HG02623 (cell line): ENCODE measurements around the gene CD247.

ENCODE experiments used
- ATAC-seq: cut with Tn5 transposase; IDR thresholded peaks from one replicate; pipeline ENCODE4 v1.9.1; 2021; ENCODE audit warnings: moderate library complexity; ENCODE audit not compliant: unreplicated experiment

The CD247 gene

GRCh38 chr1:167542109-167543032 lies 24.0 kb upstream of the CD247 start:
- ATAC-seq: no peak

DNA sequence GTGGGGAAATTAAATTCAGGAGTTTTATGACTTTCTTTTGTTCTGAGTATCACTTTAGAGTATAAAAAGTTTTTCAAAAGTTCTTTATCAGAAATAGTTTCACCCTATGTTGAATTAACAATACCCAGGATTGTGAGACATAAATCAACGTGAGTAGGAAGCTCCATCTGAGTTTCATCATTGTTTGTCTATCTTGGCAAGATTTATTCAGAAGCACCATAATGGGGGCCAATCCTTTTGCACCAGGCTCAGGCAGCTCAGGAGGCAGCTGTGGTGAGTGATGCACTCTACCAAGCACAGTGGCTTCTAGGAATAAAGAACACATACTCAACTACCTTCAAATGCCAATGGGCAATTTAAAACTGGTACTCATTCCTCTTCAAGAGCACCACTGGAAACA lies 23.3 kb upstream of the CD247 start:
- ATAC-seq: no peak

DNA sequence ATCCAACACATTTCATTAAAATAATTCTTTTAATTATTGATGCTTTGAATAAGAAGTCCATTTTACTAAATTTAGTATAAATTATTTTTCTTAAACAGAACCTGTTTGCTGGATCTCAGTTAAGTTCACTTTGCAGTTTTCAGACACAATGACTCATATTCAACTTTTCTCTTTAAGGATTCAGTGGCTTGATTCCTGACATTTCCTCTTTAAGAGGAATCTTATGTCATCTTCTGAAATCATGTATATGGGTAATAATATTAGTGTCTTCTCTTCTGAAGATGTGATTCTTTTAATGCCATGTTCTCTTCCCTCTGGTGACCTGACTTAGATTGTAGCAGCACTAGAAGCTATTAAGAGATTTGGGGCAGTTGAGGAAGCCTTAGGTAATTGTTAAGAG lies 22.7 kb upstream of the CD247 start:
- ATAC-seq: no peak

DNA sequence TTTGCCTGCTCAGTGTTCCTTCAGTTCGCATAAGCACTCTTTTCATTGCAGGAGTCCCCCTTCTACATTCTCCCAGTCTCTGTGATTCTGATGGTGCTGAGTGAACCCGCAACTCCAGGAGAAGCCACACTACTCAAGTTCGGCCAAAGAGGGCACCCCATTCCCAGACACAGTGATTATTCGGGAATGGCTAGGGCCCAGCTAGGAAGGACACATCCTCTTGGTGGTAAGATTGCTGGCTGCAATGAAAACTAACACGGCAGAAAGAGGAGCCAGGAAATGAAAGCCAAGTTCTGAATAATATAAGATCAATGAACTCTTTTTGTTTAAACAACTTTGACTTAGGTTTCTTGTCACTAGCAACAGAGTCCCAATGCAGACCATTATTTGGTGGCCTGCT lies 20.3 kb upstream of the CD247 start:
- ATAC-seq: no peak

- ATAC-seq: peak; percentile 66
Measured at GRCh38 chr1:167533851-167534300, 15.5 kb upstream of the CD247 start.

DNA sequence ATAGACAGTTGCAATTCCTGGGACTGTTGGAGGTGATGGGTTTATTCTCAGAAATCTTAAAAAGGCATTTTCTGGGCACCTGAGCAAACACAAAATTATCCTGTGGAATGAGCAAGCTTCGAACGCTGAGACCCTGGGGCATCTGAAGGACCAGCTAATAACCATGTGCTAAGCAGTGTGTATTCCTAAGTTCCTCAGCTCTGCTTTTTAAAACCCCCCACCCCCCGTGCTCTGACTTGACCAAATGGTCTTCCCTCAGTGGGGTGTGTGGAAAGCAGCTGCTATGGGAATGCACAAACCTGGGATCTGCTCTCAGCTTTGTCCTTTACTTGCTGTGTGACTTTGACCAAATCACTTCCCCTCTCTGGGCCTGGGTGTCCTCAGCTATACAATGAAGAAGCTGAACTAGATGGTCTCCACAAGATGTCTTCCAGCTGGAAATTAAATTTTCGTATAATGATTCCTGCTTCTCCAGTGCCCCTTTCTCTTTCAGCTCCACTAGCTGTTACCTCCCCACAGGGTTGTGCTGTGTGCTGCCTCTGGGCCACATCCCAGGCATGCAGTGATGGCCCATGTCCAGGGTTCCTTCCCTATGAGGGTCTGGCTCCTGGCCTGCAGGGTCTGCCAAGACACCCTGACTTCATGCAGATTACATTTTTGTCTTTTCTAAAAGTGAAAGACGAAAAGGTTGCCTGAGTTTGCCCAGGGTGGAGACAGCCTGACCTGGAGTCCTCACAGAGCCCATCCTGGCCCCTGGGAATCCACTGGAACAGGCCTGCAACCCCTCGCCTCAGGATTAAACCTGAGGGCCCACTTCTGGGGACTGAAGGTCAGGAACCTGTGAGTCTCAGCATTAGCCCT lies 14.9 kb upstream of the CD247 start:
- ATAC-seq: no peak

DNA sequence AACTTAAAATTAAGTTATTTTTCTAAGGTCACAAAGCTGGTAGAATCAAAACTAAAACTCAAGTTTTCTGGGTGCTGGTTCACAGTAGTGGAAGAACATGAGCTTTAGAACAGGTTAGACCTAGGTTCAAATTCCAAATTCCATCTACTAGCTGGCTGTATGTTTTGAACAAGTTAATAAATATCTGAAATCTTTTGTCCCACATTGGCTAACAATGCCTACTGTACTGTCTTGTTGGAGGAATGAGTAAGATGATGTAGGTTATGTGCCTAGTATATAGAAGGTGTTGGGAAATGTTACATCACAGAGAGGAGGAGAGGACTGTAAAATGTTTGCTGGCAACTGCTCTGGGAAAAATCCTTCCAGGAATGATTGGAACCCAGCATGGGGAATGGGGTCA lies 14.0 kb upstream of the CD247 start:
- ATAC-seq: no peak

- no peak for ATAC-seq
Measured at GRCh38 chr1:167529829-167530474, 11.6 kb upstream of the CD247 start.

GRCh38 chr1:167528057-167528728 lies 9.9 kb upstream of the CD247 start:
- no peak for ATAC-seq

DNA sequence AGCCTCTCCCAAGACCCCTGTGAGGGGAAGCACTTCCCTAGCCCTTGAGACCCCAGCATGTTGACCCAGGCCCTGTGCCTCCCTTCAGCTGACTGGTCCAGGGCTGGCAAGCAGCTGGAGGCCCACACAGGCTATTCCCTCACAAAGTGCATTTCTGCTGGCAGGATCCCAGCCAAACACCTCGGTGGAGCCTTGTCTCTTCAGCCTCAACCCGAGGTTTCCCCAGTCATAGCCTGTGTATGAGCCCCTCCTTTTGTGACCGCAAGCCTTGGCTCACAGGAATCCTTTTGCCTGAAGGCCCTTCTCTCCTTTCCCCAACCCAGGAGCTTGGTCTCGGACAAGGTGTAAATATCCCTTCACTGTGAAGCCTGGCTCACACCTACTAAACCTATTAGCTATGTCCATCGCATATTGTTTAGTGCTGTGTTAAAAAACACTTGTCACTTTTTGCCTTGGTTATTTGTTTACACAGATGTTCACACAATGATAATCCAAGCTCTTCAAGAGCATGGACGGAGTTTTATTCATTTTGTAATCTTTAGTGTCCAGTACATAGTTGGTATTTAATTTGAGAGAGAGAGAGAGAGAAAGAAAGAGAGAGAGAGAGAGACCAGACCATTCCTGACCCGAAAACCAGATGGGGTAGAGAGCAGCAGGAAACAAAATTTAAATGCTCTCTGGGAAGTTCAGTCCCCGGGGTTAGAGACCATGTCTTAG lies 8.5 kb upstream of the CD247 start:
- no peak for ATAC-seq

GRCh38 chr1:167524651-167525050 lies 6.3 kb upstream of the CD247 start:
- no peak for ATAC-seq

DNA sequence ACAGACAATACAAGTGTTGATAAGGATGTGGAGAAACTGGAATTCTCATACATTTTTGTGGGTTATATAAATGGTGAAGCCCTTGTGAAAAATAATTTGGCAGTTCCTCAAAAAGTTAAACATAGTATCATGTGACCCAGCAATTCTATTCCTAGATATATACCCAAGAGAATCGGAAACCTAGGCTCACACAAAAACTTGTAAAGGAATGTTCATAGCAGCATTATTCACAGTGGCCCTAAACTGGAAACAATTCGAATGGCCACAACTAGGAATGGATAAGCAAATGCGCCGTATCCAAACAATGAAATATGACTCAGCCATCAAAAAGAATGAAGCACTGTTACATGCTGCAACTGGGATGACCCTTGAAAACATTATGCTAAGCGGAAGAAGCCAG lies 3.9 kb upstream of the CD247 start:
- no peak for ATAC-seq

GRCh38 chr1:167520711-167521206 lies 2.4 kb upstream of the CD247 start:
- ATAC-seq: no peak

- ATAC-seq: no peak
Measured at GRCh38 chr1:167517535-167518330, 596 bp downstream of the CD247 start.

- ATAC-seq: no peak
Measured at GRCh38 chr1:167516404-167517388, 1.6 kb downstream of the CD247 start.

DNA sequence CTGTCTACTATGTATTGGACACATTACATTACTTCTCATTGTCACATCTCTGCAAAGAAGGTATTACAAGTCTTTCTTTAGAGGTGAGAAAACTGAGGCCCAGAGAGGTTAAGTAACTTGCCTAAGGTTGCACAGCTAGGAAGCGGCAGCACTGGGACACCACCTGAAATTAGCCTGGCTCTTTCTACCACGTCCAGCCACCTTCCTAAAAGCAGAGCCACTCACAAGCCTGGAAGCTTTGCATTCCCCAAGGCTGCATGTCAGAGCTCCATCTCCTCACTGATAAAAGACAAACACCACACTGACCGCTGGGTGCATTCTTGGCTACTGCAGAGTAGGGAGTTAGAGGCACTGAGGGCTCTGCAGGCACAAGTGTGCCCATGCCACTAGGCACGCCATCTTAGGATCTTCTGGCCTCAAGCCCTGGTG lies 2.4 kb downstream of the CD247 start:
- no peak for ATAC-seq

DNA sequence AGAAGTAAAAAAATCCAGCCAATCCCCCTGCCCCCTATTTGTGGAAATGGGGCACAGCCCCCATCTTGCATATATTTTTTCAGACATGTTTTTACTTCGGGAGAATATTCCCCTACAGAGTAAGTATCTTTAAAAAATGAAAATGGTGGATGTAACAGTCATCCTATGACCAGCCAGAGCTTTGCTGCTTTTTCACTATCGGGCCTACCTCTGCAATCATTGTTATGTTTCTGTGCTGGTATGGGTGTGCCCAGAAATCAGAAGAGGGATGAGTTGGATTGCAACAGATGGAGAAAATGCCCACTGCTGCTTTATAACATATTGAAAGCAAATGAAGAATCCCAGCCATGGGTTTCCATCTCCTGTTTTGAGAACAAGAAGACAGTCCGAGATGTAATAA lies 2.9 kb downstream of the CD247 start:
- no peak for ATAC-seq

- no peak for ATAC-seq
Measured at GRCh38 chr1:167514288-167514687, 4.0 kb downstream of the CD247 start.
